HCT116 (cell line): ENCODE data around the gene GRIN1.

Source experiments
- CTCF ChIP-seq, 3 experiments: fragments of 200-600 bp in 1 of 3; sonication (generic) in 1 of 3; IDR thresholded peaks in 2 of 3; conservative IDR thresholded peaks in 1 of 3; 2 replicates each; pipeline ENCODE4 v1.5.1; 2012 to 2017; ENCODE audit warnings: low read depth in 2 of 3, low read length in 2 of 3, antibody characterized with exemption in 1 of 3, borderline replicate concordance in 1 of 3, control low read depth in 1 of 3, mild to moderate bottlenecking in 1 of 3, mixed read lengths in 1 of 3, mixed run types in 1 of 3, moderate library complexity in 1 of 3; ENCODE audit not compliant: insufficient read depth in 1 of 3
- POLR2A ChIP-seq: IDR thresholded peaks from 2 replicates; pipeline ENCODE4 v1.7.0; 2011; ENCODE audit warnings: borderline replicate concordance; ENCODE audit not compliant: insufficient read depth, insufficient read length; ENCODE audit errors: extremely low read depth

GRCh38 chr9:137116027-137116507 is 22.9 kb upstream of the GRIN1 start:
- TF ChIP-seq CTCF (IDR thresholded peaks at IDR 0.05 in 2 of 3, conservative IDR thresholded peaks at IDR 0.05 in 1 of 3; ENCODE audit: borderline replicate concordance in 1 of 3, insufficient read depth in 1 of 3, low read depth in 2 of 3, low read length in 2 of 3) (no peak), POLR2A (no peak)
